ENCODE data around the gene PAPPA.

DNA sequence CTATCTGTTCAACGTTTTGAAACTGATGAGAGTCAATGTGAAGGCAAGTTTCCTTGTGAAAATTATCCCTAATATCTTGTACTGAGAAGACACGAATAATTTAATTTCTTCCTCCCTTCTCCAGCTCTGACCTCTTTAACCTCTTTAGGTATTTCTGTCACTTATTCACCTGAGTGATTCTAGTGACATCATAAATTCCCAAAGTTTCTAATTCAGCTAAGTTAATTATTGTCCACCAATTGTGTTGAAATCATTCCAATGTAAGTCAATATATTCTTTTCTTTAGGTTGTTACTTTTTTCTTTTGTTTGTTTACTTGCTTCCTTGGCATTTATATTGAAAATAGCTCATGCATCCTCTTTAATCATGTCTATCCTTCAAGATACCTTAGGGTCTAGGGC, 143.8 kb downstream of the PAPPA start:
- TF ChIP-seq POLR2A (IDR thresholded peaks at IDR 0.05), result no peak
- TF ChIP-seq CTCF (IDR thresholded peaks at IDR 0.05), result no peak
